HG02763 (cell line): ENCODE measurements around the gene RPTOR.
"Not testable (repeated sequence)": the region's sequence is repeated elsewhere in the genome, so short reads cannot be mapped to it uniquely, and the experiment has no call there.

ENCODE experiments used
- ATAC-seq: cut with Tn5 transposase; IDR thresholded peaks from one replicate; pipeline ENCODE4 v1.9.1; 2021; ENCODE audit warnings: mild to moderate bottlenecking, moderate library complexity; ENCODE audit not compliant: unreplicated experiment

The RPTOR gene

DNA sequence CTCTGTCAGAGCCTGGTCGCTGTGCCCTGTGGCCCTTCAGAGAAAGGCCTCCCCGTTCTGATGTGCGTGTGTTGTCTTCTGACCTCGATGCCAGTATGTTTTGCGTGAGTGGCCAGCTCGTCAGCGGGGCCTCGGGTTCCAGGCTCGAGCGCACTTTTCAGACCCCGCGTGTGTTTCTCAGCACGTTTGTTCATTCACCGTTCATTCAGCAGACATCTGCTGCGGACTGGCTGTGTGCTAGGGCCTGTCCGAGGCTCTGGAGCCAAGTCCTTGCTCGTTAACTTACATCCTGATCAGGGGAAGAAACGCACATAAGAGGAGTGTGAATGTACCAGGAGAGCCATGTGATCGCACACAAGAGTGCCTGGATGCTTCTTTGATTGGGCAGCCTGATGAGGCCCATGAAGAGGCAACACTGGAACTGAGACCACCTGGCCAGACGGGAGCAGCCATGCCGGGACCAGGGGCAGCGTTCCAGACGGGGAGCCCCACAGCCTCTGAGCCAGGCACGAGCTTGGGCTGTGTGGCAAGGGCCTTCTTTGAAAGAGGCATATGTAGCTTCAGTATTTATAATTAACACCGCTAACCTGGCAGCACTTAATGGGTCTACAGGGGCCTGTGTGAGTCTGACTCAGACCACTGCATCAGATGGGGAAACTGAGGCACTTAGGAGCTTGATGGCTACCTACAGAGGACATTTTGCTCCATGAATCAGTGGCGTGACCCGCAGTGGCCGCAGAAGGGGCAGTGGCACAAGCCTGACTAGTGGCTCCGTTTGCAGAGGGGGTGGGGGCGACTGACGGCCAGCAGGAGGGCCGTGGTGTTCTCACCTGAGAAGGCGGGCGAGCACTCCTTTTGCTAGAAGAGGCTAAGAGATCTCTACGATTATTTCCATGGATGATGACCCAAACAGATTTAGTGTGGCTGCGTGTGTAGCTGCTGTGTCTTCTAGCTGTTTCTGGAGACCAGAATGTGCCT lies 259.1 kb downstream of the RPTOR start:
- no peak for ATAC-seq

DNA sequence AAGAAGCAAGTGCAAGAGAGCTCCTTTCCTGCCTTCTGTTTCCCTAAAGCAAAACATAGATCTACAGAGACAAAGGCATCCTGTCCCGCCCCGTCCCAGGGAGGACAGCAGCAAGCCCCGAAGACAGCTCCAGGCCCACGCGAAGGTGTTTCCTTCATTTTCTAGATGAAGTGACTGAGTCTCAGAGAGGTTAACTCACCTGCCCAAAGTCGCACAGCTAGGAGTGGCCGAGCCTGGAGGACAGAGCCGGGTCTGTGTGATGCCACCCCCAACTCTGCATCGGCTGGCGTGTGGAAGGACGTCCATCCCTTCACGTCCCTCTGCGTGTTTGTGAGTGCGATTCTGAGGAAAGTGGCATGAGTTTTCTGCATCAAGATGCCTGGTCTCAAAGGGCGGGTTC lies 259.8 kb downstream of the RPTOR start:
- no peak for ATAC-seq

DNA sequence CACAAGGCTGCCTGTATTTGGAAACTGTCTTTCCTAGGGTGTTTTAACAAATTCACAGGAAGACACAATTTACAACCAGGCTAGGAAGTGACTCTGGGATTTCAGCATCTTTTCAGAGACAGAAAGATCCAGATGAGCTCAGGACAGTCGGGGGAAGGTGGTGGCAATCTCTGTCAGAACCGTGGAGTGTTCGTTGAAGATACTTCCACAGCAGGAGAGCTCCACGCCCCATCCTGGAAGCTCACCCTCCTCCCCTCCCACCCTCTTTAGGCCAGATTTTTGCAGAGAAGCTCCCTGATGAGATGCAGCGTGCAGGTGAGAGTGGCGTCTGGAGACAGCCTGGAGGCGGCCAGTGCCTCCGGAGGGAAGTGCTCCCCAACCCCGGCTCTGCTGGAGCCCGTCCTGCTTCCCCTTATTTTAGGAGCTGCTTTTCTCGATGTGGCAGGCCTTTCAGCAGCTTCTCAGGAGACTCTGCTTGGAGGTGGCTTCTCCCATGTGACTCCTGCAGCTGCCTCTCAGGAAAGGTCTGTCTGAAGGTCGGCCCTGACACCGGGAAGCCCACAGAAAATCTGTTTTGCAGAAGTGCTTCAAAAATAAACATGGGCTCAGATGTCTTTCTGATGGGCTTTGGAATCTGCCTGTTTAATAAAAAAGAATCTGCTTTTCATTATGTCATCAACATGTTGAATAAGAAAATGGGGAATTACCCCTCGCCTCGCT lies 260.6 kb downstream of the RPTOR start:
- ATAC-seq = no peak

DNA sequence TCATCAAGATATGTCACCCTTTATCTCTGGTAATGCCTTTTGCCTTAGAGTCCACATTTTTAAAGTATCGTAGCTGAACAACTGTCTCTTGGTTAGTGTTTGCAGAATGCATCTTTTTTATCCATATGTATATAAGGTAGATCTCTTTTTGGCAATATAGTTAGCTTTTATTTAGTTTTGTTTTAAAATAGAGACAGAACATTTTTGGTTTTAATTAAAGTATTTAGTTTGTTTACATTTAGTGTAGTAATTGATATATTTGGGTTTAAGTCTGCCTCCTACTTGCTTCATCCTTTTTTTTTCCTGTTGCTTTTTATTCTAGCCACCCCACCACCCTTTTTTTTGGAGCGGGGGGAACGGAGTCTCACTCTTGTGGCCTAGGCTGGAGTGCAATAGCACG lies 262.4 kb downstream of the RPTOR start:
- no peak for ATAC-seq

DNA sequence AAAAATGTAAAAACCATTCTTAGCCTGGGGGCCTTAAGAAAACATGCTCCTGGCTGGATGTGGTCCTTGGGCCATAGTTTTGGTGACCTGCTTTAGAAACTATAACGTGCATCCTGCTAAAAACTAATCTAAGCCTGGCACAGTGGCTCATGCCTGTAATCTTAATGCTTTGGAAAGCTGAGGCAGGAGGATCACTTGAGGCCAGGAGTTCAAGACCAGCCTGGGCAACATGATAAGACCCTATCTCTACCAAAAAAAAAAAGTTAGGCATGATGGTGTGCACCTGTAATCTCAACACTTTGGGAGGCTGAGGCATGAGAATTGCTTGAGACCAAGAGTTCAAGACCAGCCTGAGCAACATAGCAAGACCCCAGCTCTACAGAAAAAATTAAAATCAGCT lies 263.2 kb downstream of the RPTOR start:
- ATAC-seq = no peak

DNA sequence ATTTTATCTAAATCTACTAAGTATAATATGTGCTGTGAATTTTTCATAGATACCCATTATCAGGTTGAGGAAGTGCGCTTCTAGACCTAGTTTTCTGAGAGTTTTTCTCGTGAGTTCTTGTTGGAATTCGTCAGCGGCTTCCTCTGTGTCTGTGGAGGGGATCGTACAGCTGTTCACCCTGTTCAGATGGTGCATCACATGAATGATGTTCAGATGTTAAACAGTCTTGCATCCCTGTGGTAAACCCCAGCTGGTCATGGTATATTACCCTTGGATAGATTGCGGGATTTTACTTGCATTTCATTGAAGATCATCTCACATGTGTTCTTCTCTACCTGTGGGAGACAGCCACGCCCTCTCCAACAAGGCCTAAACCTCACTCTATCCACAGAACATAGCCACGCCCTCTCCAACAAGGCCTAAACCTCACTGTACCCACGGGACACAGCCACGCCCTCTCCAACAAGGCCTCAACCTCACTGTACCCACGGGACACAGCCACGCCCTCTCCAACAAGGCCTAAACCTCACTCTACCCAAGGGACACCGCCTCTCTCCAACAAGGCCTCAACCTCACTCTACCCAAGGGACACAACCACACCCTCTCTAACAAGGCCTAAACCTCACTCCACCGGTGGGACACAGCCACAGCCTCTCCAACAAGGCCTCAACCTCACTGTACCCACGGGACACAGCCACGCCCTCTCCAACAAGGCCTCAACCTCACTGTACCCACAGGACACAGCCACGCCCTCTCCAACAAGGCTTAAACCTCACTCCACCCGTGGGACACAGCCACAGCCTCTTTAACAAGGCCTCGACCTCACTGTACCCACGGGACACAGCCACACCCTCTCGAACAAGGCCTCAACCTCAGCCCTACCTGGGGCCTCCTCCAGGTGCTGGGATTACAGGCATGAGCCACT lies 266.8 kb downstream of the RPTOR start:
- ATAC-seq = no peak

DNA sequence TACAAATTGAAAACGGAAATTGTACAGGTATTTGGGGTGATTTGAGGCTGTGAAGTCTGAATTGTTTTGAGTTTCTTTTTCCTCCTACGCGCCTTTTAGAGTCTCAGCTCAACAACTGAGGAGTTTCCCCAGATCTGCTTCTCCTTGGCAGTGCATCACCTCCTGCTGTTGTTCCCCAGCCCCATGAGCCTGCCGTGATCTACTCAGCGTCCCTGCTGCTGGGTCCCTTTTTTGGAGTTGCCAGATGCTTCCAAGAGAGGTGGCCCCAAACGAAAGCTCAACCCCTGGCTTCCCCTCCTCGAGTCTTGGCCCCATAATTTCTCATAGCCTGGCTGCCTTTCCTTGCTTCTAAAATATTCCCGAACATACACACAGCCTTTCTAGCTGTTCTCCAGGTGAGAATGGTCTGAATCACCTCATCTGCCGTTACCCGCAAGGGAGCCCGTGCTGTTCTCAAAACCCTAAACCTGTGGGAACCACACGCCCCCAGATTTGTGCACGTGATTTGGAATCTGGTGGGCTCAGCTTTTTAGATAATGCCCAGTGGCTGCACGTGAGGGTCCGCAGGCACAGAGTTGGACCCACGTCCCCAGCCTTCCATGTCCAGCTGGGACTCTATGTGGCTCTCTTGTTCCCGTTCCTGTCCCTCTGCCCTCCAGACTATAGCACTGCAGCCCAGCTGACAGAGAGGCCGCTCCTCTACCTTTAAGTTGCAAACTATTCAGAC lies 267.9 kb downstream of the RPTOR start:
- ATAC-seq = no peak

DNA sequence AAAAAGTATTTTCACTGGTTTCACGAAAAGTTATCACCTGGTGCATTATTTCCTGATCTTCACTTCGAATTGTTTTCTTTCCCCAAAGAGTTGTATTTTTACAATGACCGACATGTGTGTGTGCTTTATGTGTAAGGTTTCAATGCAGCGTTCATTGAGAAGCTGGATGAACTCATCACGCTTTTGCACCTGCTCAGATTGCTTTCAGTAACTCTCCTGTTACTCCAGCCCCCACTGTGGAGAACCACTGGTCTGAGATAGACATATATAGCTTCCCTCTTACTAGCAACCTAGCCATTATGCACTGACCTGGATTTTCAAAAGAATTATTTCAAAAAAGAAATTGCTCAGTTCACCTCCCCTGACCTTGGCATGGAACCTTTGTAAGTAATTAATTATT lies 268.7 kb downstream of the RPTOR start:
- ATAC-seq = no peak

DNA sequence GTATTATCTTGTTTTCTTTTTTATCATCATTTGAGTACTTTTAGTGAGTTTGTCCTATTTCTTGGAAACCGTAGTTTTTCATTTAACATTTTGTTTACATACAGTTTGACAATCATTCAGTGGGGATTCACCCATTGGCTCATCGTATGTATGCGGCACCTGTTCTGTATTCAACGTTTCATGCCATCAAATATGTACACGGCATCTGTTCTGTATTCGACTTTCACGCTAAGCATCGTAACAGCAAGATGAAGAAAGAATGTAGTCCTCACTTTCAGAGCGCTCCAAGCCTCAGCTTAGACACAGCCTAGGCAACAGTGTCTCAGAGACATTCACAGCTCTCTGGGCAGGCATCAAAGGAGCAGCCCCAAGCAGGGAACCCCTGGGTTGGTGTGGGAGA lies 269.9 kb downstream of the RPTOR start:
- no peak for ATAC-seq

DNA sequence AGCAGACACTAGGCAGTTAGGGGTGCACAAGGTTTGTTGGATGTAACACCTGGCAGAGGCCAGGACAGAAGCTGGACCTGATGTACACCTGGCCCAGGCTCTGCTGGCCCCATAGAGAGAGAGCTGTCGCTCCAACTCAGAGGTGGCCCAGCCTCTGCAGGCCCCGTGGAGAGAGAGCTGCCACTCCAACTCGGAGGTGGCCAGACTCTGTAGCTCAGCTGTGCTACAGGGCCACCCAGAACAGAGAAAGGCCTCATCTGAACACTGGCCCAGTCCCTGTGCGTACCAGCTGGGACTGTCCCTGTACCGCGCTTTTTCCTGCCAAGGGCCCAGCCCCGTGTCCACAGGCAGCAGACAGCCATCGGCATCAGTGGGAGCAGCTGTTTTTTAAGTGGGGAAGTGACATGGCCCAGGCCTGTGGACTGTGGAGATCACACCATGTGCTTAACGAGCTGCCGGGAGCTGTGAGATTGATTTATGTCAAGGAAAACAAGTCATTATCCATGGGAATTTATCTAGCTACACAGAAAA lies 270.6 kb downstream of the RPTOR start:
- no peak for ATAC-seq

DNA sequence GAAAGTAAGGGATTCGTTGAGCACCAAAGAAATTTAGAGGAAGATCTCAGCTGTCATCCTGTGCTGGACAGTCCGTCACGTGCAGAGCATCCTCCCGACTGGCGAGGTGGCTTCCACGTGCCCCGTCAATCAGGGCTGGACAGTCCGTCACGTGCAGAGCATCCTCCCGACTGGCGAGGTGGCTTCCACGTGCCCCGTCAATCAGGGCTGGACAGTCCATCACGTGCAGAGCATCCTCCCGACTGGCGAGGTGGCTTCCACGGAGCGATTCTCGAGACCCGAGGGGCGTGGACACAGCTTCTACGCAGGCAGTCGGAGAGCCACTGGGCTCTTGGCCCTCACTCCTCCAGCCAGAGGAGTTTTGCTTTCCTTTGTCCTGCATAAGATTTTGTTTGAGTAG lies 271.1 kb downstream of the RPTOR start:
- ATAC-seq = not testable (repeated sequence)

DNA sequence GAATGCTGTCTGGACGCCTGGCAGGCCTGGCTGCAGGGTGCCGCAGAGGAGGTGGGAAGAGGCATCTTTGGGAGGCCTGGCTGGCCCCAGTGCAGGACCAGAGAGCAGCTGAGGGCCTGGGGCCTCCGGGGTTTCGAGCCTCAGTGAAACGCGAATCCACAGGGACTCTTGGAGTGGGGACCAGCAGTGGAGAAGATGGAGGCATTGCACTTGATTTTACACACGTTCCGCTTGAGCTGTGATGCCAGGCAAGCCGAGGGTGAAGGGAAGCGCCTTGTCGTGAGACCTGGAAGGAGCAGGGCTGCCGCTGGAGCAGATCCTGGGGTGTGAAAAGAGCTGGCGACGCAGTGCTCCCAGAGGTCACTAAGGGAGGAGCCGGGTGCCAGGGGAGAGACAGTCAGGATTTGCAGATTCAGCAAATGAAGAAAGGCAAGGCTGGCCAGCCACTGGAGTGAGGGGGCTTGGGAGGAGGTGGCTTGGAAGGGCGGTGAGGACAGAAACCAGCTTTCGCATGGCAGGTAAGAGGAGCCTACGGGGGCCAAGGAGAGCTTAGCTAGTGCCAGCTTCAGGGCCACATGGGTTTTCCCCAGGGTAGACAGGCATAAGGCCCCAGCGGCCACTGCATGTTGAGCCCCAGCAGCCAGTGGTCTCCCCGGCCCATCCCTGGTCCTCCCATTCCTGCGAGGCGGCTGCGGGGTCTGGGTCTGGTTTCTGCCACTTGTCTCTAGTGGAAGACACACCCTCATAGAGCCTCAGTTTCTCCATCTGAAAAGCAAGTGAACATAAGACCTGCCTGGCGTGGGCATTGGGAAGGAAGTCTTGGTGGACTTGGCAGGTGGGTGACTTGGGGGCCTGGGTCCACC lies 271.8 kb downstream of the RPTOR start:
- no peak for ATAC-seq

DNA sequence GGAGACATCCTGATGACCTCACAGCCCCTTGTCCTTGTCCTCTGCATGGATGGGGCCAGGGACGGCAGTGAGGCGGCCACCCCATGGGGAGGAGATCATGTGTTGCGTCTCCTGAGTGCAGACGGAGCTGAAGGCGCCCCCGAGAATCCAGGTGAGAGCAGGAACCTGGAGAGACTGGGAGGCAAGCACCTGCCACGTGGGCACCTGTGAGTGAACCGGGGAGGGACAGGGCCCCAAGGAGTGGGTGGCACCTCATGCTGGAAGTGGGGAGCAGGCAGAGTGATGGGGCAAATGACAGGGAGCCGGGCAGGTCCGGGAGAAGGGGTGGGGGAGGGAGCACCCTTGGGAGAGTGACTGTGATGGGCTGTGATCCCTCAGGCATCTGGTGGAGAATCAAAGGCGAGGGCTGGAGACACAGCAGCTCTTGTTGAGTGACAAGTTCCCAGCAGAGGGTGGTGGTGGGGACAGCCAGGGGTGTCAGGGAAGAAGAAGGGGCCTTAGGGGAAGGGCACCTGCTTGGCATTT lies 272.7 kb downstream of the RPTOR start:
- no peak for ATAC-seq

DNA sequence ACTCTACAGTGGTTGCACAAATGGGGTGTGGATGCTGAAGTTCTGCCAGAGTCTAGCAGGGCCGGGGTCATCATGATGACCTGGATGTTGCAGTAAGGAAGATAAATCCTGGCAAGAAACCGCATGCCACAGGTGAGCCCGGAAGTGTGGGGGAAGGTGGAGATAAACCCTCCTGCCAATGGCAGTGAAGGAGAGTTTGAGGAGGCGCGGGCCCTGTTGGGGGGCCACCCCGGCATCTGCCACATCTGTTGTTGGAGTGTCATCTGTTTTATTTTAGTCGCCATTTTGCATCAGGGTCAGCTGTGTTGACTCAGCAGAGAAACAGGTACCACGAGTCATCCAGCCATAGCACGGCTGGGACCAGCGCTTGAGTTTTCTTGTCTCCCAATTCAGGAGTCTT lies 273.2 kb downstream of the RPTOR start:
- no peak for ATAC-seq

DNA sequence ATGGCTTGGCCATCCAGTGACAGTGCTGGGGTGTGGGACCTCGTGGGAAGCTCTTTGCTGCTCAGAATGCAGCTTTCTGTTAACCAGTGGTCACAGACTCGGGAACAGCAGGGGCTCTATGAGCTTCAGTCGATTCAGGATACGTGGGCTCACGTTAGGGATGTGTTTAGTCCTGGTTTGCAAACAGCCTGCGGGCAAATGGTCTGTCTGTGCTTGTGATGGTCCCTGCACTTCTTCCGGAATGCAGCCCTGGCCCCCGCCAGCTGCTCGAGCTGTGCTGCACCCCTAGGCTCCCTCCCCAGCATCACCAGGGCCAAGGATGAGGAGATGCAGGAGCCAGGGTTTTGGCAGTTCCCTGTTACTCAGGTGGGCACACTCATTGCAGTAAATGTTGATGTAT lies 274.2 kb downstream of the RPTOR start:
- no peak for ATAC-seq

DNA sequence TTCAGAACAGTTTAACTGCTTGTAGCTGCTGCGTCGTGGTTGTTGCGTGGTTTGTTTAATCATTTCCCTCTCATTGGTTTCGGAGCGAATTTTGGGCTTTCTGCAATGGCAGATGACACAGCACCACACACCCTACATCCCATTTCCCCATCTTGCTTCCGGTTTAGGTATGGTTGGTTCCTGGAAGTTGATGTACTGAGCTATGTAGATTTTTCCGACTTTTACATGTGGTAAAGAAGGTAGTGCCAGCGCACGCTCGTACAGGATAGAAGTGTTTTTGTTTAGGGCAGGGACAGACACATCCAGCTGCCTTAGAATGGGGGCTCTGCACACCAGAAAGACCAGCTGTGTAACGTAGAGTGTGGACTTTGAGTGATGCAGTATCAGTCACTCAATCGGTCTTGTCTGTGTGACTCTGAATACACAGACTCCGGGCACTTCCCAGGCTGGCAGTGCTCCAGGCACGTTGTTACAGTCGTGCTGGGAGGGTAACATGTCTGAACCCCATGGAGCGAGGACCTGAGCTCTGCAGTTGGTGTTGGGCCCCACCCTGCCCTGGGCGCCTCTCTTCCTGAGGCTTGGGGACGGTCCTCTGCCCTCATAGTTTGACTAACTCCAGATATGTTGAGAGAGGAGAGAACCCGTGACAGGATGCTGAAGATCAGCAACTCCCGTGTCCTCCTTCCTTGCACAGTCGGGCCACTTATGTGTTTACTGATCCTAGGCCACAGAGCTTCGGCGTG lies 275.0 kb downstream of the RPTOR start:
- ATAC-seq = no peak

DNA sequence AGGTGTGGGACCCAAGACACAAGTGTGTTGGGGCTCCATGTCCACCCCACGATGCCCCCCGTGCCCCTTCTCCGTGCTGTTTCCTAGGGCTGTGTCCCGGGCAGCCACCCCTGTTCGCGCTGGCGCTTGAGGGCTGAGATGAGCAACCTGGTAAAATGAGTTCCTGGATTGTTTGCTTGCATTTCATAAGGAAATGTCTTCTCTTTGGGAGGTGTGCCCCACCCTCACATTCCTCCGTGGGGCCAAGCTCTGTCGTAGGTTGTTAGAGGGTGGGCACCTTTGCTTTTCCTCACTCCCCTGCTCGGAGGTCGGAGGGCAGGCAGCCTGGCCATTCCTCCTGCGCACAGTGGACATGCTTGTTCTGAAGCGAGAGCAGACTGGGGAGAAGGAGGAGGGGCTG lies 275.7 kb downstream of the RPTOR start:
- no peak for ATAC-seq

DNA sequence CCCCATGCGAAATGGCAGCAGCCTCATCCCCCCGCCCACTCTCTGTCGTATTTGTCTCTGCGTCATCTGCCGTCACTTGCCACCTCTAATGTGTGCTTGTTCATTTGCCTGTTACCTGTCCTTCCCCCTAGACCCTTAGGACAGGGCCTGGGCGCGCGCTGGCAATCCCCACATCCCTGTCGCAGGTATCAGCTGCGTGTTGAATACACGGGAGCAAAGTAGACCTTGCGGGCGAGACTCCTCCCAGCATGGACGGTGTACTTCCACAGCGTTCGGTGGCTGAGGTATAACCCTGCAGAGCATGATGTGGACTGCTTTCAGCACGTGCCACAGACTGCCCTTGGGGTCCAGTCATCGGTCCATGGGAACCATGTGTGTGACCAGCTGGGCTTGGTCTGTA lies 276.9 kb downstream of the RPTOR start:
- ATAC-seq = no peak
